HG03066 (cell line): ENCODE measurements around the gene DRD4.
"Not testable (repeated sequence)": the region's sequence is repeated elsewhere in the genome, so short reads cannot be mapped to it uniquely, and the experiment has no call there.

ENCODE experiments used
- ATAC-seq: cut with Tn5 transposase; IDR thresholded peaks from one replicate; pipeline ENCODE4 v1.9.1; 2021; ENCODE audit warnings: low read depth; ENCODE audit not compliant: unreplicated experiment

The DRD4 gene

GRCh38 chr11:665704-666281, 28.7 kb downstream of the DRD4 start:
- no peak for ATAC-seq

GRCh38 chr11:673866-674265, 36.8 kb downstream of the DRD4 start:
- no peak for ATAC-seq

GRCh38 chr11:674406-674805, 37.3 kb downstream of the DRD4 start:
- ATAC-seq, result no peak

- ATAC-seq, result no peak
These were observed 41.2 kb downstream of the DRD4 start for GRCh38 chr11:678297-678696.

- no peak for ATAC-seq
These were observed 42.5 kb downstream of the DRD4 start for GRCh38 chr11:679271-680207.

GRCh38 chr11:680476-680875, 43.4 kb downstream of the DRD4 start:
- no peak for ATAC-seq

- no peak for ATAC-seq
These were observed 43.9 kb downstream of the DRD4 start for GRCh38 chr11:680970-681369.

GRCh38 chr11:686451-687243, 49.6 kb downstream of the DRD4 start:
- ATAC-seq, result no peak

- ATAC-seq, result no peak
These were observed 50.7 kb downstream of the DRD4 start for GRCh38 chr11:687751-688150.

- no peak for ATAC-seq
These were observed 51.6 kb downstream of the DRD4 start for GRCh38 chr11:688681-689080.

GRCh38 chr11:689625-690024, 52.6 kb downstream of the DRD4 start:
- ATAC-seq, result no peak

- not testable (repeated sequence) for ATAC-seq
These were observed 53.2 kb downstream of the DRD4 start for GRCh38 chr11:690244-690643.
